Measurements from ENCODE around the gene MBIP.

Gene MBIP

GRCh38 chr14:36270191-36270590, 50.2 kb downstream of the MBIP start (continued):
- TF ChIP-seq PRDM2 (tag by site-specific recombination; IDR thresholded peaks at IDR 0.05; ENCODE audit: borderline replicate concordance) (no peak), ZNF596 (tag by site-specific recombination; IDR thresholded peaks at IDR 0.05) (no peak), ZNF221 (tag by site-specific recombination; IDR thresholded peaks at IDR 0.05; ENCODE audit: borderline replicate concordance) (no peak), ZNF114 (tag by site-specific recombination; IDR thresholded peaks at IDR 0.05) (no peak), GLI4 (tag by site-specific recombination; IDR thresholded peaks at IDR 0.05) (no peak), GLIS1 (tag by site-specific recombination; IDR thresholded peaks at IDR 0.05) (no peak), ZNF10 (tag by site-specific recombination; IDR thresholded peaks at IDR 0.05) (no peak)

- H3K4me3 ChIP-seq (ENCODE audit: low read depth, low read length): no peak overlapping the region
- H3K36me3 ChIP-seq (ENCODE audit: control insufficient read depth in 2 of 2, insufficient read depth in 1 of 2, low read length in 2 of 2): no peaks in the 10 kb centered on the region
- H3K9me3 ChIP-seq (ENCODE audit: control insufficient read depth, insufficient read depth, low read depth, low read length): no peaks in the 10 kb centered on the region
- CTCF ChIA-PET: interaction anchor here (1.2 kb wide), 1 partner anchor 60 kb away, joined by 4 read pairs; no protein-coding TSS in a partner anchor
- H3K4me1 ChIP-seq (ENCODE audit: control insufficient read depth, insufficient read depth, low read length): peaks cover 15% of the 10 kb centered on the region
- POLR2A ChIA-PET: no interaction called here
- H3K27ac ChIP-seq (ENCODE audit: extremely low read depth, low read depth, low read length): no peak overlapping the region; the same call in 1 of the 2 replicates
- no peak for TF ChIP-seq ZNF221 (tag by site-specific recombination; IDR thresholded peaks at IDR 0.05; ENCODE audit: borderline replicate concordance)
- TF ChIP-seq ZNF626 (tag by site-specific recombination; IDR thresholded peaks at IDR 0.05): no peak
- no peak for TF ChIP-seq ZNF664 (tag by site-specific recombination; IDR thresholded peaks at IDR 0.05)
- no peak for TF ChIP-seq ZNF558 (tag by site-specific recombination; IDR thresholded peaks at IDR 0.05)
- TF ChIP-seq, protein P1, sequence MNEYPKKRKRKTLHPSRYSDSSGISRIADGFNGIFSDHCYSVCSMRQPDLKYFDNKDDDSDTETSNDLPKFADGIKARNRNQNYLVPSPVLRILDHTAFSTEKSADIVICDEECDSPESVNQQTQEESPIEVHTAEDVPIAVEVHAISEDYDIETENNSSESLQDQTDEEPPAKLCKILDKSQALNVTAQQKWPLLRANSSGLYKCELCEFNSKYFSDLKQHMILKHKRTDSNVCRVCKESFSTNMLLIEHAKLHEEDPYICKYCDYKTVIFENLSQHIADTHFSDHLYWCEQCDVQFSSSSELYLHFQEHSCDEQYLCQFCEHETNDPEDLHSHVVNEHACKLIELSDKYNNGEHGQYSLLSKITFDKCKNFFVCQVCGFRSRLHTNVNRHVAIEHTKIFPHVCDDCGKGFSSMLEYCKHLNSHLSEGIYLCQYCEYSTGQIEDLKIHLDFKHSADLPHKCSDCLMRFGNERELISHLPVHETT (tag by site-specific recombination; IDR thresholded peaks at IDR 0.05): no peak
- TF ChIP-seq PRDM4 (tag by site-specific recombination; IDR thresholded peaks at IDR 0.05): no peak
- TF ChIP-seq YY2 (tag by site-specific recombination; IDR thresholded peaks at IDR 0.05): no peak
- TF ChIP-seq ZNF830 (tag by site-specific recombination; IDR thresholded peaks at IDR 0.05; ENCODE audit: low read depth): no peak
- TF ChIP-seq KLF7 (tag by site-specific recombination; IDR thresholded peaks at IDR 0.05; ENCODE audit: borderline replicate concordance): no peak
- TF ChIP-seq ZSCAN23 (tag by site-specific recombination; IDR thresholded peaks at IDR 0.05): no peak
- TF ChIP-seq ZNF658 (tag by site-specific recombination; IDR thresholded peaks at IDR 0.05): no peak
- no peak for TF ChIP-seq ZNF596 (tag by site-specific recombination; IDR thresholded peaks at IDR 0.05)
- TF ChIP-seq TSHZ1 (tag by site-specific recombination; IDR thresholded peaks at IDR 0.05; ENCODE audit: borderline replicate concordance): no peak
- TF ChIP-seq KLF16 (tag by site-specific recombination; IDR thresholded peaks at IDR 0.05): no peak
- TF ChIP-seq, protein P2, sequence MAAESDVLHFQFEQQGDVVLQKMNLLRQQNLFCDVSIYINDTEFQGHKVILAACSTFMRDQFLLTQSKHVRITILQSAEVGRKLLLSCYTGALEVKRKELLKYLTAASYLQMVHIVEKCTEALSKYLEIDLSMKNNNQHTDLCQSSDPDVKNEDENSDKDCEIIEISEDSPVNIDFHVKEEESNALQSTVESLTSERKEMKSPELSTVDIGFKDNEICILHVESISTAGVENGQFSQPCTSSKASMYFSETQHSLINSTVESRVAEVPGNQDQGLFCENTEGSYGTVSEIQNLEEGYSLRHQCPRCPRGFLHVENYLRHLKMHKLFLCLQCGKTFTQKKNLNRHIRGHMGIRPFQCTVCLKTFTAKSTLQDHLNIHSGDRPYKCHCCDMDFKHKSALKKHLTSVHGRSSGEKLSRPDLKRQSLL (tag by site-specific recombination; IDR thresholded peaks at IDR 0.05): no peak
- no peak for TF ChIP-seq ZNF600 (tag by site-specific recombination; IDR thresholded peaks at IDR 0.05)
- TF ChIP-seq OVOL3 (tag by site-specific recombination; IDR thresholded peaks at IDR 0.05): no peak
- TF ChIP-seq ZFP41 (tag by site-specific recombination; IDR thresholded peaks at IDR 0.05; ENCODE audit: borderline replicate concordance): no peak
Measured at GRCh38 chr14:36268121-36268520, 52.3 kb downstream of the MBIP start.
